Activated T-cell treated with anti-CD3 and anti-CD28 coated beads, Interleukin-2, amount 50 U/mL, for 4 hours (primary cell): ENCODE measurements around the gene EXTL2. TPM values are rescaled to one million over a fixed set of nuclear protein-coding genes. Genes with fewer than 3 reads are reported as not detected.
"Not testable (repeated sequence)": the region's sequence is repeated elsewhere in the genome, so short reads cannot be mapped to it uniquely, and the experiment has no call there.

ENCODE experiments used
- ATAC-seq, 2 donors: fragments of 200-7000 bp; cut with Tn5 transposase; one replicate each; pipeline ENCODE4 v1.10.0; 2021
- DNase-seq: peaks from one replicate; pipeline ENCODE4 v3.0.0-alpha.2; 2020
- H3K27me3 Mint-ChIP-seq: one replicate; pipeline ENCODE4 v1.8.0; 2021; ENCODE audit warnings: low read depth, mixed read lengths
- H3K36me3 Mint-ChIP-seq: one replicate; pipeline ENCODE4 v1.8.0; 2022; ENCODE audit warnings: mixed read lengths; ENCODE audit not compliant: insufficient read depth
- H3K4me1 Mint-ChIP-seq: one replicate; pipeline ENCODE4 v1.8.0; 2021; ENCODE audit warnings: low read depth, mixed read lengths
- H3K4me3 Mint-ChIP-seq: one replicate; pipeline ENCODE4 v1.8.0; 2021; ENCODE audit warnings: mild to moderate bottlenecking, moderate library complexity, mixed read lengths
- H3K9me3 Mint-ChIP-seq: one replicate; pipeline ENCODE4 v1.8.0; 2021; ENCODE audit warnings: mixed read lengths
- total RNA-seq, 3 donors: library from RNA; stranded (reverse); gene quantifications; one replicate each; pipeline ENCODE4 v1.2.1, GENCODE V29; 2021

The EXTL2 gene
- total RNA-seq, 3 donors from 2014 or later: 4.5 to 6.0 (median 5.8) TPM

GRCh38 chr1:100860397-100860991 lies 34.1 kb downstream of the EXTL2 start:
- Mint-ChIP-seq H3K27me3 (peaks cover 3% of the 10 kb centered on the region), H3K9me3 (no peaks in the 10 kb centered on the region), H3K4me3 (no peak overlapping the region), H3K4me1 (no peaks in the 10 kb centered on the region), H3K36me3 (no peaks in the 10 kb centered on the region)
- no peak for DNase-seq
- no peak for ATAC-seq

GRCh38 chr1:100855116-100855515 lies 39.5 kb downstream of the EXTL2 start:
- not testable (repeated sequence) for H3K9me3 Mint-ChIP-seq, H3K36me3 Mint-ChIP-seq, DNase-seq, ATAC-seq, H3K4me3 Mint-ChIP-seq, H3K4me1 Mint-ChIP-seq
- peaks cover 15% of the 10 kb centered on the region for H3K27me3 Mint-ChIP-seq

DNA sequence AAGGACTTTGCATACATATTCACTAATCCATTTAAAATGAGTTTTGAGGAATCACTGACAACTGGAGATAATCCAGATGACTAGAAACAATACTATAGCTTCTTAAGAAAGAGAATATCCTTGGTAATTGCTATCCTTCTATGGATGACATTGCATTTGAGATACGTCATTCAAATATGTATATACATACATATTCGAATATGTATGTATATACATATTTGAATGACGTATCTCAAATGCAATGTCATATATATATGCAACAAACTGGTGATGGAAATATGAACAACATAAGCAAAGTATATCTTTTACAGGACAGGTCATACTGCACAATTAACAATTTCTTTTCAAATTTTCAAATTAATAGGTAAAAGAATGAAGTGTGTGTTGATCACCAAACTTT lies 41.7 kb downstream of the EXTL2 start:
- H3K36me3 Mint-ChIP-seq: no peaks in the 10 kb centered on the region
- H3K9me3 Mint-ChIP-seq: no peaks in the 10 kb centered on the region
- no peak overlapping the region for H3K4me3 Mint-ChIP-seq
- ATAC-seq (no peak), DNase-seq (no peak)
- H3K4me1 Mint-ChIP-seq: no peaks in the 10 kb centered on the region
- H3K27me3 Mint-ChIP-seq: peaks cover 33% of the 10 kb centered on the region

- Mint-ChIP-seq H3K9me3 (no peaks in the 10 kb centered on the region), H3K4me3 (no peak overlapping the region), H3K27me3 (peaks cover 34% of the 10 kb centered on the region), H3K36me3 (no peaks in the 10 kb centered on the region), H3K4me1 (no peaks in the 10 kb centered on the region)
- ATAC-seq (no peak), DNase-seq (no peak)
Observed at GRCh38 chr1:100851726-100852125, 42.9 kb downstream of the EXTL2 start.

GRCh38 chr1:100847361-100848082 lies 47.1 kb downstream of the EXTL2 start:
- Mint-ChIP-seq H3K4me3 (no peak overlapping the region), H3K36me3 (no peaks in the 10 kb centered on the region), H3K9me3 (no peaks in the 10 kb centered on the region), H3K27me3 (peaks cover 34% of the 10 kb centered on the region), H3K4me1 (no peaks in the 10 kb centered on the region)
- DNase-seq (no peak), ATAC-seq (no peak)

- not testable (repeated sequence) for H3K9me3 Mint-ChIP-seq, ATAC-seq, H3K4me1 Mint-ChIP-seq, DNase-seq, H3K4me3 Mint-ChIP-seq, H3K36me3 Mint-ChIP-seq
- H3K27me3 Mint-ChIP-seq: peaks cover 13% of the 10 kb centered on the region
Observed at GRCh38 chr1:100843160-100843559, 51.5 kb downstream of the EXTL2 start.

DNA sequence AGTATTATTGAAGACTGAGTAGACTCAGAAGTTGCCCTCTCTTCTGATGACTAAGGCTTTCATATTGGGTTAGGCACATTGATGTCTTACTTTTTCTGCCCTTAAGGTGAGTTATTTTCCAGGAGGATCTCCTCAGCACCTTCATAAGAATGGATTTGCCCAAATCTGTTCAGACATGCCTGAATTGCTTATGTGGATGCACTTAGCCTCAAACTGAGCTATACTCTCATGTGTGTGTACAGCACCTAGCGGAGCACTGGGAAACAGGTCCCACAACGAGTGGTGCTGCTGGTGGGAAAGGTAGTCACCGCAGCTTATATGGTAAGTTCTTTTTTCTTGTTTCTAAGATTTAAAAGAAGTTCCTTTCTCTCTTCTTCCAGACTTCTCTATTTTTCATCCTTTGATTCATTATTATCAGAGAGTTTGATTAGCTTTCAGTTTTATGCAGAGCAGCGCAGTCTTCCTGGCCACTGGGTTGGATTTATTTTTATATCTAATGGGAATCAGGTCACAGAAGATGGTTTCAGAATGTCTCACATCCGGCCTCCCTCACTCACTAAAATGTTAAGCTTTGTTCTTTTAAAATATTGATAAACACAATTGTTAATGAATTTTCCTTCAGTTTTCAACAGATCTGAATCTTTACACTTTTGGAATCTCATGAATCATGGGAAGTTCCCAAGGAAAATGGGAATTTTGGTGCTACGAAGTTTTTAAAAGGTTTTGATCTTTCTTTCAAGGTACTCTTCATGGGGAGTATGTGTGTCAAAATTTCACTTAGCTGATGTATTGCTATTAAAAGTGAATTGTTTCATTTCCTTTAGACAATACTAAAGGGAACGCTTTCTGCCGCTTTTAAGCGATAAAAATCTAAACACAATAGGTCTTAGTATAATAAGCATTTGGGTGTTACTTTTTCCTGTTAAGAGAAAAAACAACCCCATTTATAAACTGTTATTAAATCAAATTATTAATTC lies 58.5 kb downstream of the EXTL2 start:
- H3K36me3 Mint-ChIP-seq: no peaks in the 10 kb centered on the region
- peaks cover 5% of the 10 kb centered on the region for H3K27me3 Mint-ChIP-seq
- no peaks in the 10 kb centered on the region for H3K4me1 Mint-ChIP-seq
- no peak for ATAC-seq
- no peaks in the 10 kb centered on the region for H3K9me3 Mint-ChIP-seq
- no peak overlapping the region for H3K4me3 Mint-ChIP-seq
- no peak for DNase-seq

DNA sequence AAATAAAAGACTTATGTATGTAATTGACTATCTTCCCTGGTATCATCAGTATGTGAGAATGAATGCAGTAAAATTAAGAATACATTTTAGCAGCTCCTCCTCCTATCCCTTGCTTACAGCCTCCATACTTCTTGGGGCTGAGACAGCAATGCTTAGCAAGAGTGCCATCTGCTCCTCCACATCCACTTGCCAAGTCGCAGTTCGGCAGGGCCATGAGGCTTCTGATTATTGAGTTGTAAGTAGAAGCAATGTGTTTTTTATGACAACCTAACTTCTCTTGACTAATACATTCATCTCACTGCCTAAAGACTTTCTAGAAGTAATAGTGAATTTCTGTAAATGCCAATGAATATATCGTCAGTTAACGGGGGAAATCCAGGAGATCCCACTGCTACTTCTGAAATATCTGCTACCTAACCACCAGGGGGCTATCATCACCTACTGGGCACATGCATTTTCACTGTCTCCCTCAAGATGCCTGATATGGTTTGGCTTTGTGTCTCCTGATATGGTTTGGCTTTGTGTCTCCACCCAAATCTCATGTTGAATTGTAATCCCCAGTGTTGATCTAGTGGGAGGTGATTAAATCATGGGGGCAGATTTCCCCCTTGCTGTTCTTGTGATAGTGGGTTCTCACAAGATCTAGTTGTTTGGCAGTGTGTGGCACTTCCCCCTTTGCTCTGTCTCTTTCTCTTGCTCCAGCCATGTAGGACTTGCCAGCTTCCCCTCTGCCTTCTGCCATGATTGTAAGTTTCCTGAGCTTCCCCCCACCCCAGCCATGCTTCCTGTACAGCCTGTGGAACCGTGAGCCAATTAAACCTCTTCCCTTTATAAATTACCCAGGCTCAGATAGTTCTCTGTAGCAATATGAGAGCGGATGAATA lies 59.6 kb downstream of the EXTL2 start:
- Mint-ChIP-seq H3K4me1 (no peaks in the 10 kb centered on the region), H3K9me3 (no peaks in the 10 kb centered on the region), H3K4me3 (no peak overlapping the region), H3K27me3 (peaks cover 2% of the 10 kb centered on the region), H3K36me3 (no peaks in the 10 kb centered on the region)
- peak in 1 of 2 donors; percentile 55 for ATAC-seq
- no peak for DNase-seq

DNA sequence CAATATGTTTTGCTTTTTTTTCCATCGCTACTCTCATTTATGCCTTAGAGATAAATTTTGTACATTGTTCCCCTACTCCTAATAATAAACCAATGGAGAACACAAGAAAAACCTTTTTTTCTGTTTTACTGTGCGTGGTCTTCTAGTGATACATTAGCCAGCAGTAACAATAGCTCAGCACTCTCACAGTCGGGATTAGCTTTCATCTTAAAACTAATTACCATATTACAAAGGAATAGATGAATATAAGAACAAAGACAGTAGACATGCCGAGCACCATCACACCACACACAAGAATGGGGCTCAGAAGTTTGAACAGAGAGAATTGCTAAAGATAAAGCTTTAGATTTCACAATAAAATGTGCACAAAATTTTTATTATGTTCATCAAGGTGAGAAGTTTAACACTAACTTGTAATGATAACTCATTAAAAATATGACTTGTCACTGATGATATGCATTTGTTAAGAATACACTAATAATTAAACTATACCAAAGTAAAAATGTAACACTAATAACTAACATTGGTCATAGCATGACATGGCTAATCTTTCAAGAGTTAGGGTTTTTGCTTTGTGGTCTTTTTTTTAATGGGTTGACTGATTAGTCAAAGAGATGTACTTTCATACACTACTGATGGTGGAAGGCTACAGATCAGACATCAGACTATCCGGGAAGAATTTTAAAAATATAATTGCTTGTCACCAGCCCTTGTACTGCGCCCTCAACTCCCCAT lies 61.8 kb downstream of the EXTL2 start:
- H3K4me1 Mint-ChIP-seq: no peaks in the 10 kb centered on the region
- H3K27me3 Mint-ChIP-seq: peaks cover 2% of the 10 kb centered on the region
- ATAC-seq (no peak), DNase-seq (no peak)
- peaks cover 4% of the 10 kb centered on the region for H3K9me3 Mint-ChIP-seq
- no peak overlapping the region for H3K4me3 Mint-ChIP-seq
- no peaks in the 10 kb centered on the region for H3K36me3 Mint-ChIP-seq

GRCh38 chr1:100825666-100826065 lies 69.0 kb downstream of the EXTL2 start:
- H3K4me3 Mint-ChIP-seq, DNase-seq, H3K4me1 Mint-ChIP-seq, ATAC-seq, H3K36me3 Mint-ChIP-seq: not testable (repeated sequence)
- peaks cover 14% of the 10 kb centered on the region for H3K27me3 Mint-ChIP-seq
- peaks cover 20% of the 10 kb centered on the region for H3K9me3 Mint-ChIP-seq

Other genes starting within 250 kb of the EXTL2 start
- gene VCAM1, start 175.1 kb downstream of the EXTL2 start, total RNA-seq: under 1 TPM; 0.08 to 0.24 (median 0.16) TPM
- gene SLC30A7, start 1.2 kb upstream of the EXTL2 start, total RNA-seq: 10 to 100 TPM; 37.7 to 48.9 (median 46.3) TPM
- gene DPH5, start 130.9 kb upstream of the EXTL2 start, total RNA-seq: 10 to 100 TPM; 57.7 to 73.7 (median 72.4) TPM